GM21529 (cell line): Measurements from ENCODE around the gene AFF3.
A peak's percentile ranks its signal among the peaks of the same experiment; 100 is the strongest.
"Not testable (repeated sequence)": the region's sequence is repeated elsewhere in the genome, so short reads cannot be mapped to it uniquely, and the experiment has no call there.

Source experiments
- ATAC-seq: cut with Tn5 transposase; IDR thresholded peaks from one replicate; pipeline ENCODE4 v1.9.1; 2021; ENCODE audit not compliant: unreplicated experiment

AFF3 gene

DNA sequence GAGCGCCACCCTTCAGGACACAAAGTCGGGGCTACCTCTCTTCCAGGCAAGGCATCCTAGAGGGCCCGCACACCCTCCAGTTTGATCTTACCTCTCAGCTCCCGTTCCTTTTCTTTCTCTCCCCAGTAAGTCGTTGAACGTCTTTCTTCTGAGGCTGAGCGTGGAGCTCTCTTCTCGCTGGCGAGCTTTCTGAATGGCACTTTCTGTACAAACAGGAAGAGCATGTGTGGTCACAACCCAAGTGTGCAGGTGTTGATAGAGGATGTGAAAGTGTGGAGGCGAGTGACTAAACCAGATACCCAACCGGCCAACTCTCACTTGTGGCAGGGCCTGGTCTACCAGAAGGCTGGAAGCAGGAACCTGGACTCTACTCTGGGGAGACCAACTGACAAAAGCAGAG is at the start of gene AFF3:
Gene AFF3, minus strand, starts transcription at position 198 of the 400 bp plus-strand sequence. CDS start 38,136 bp downstream, outside the sequence.
- ATAC-seq = peak; percentile 97

DNA sequence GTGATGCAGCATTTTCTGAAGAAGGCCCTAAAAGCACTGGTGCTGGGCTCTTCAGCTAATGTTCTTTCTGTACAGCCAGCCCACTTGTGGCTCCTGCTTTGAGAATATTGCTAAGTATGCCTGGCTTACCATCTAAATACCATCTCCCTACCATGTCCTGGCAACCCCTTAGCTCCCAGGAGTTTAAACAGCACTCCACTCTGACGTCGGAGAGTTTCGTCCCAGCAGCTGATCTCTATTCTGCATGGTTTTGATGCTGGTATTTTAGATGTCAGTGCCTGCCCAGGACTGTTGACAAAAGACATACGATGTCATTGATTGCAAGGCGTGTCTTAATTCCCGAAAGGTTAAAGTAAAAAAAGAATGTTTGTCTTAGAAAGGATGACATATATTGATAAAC is 47.0 kb upstream of the AFF3 start:
- no peak for ATAC-seq

DNA sequence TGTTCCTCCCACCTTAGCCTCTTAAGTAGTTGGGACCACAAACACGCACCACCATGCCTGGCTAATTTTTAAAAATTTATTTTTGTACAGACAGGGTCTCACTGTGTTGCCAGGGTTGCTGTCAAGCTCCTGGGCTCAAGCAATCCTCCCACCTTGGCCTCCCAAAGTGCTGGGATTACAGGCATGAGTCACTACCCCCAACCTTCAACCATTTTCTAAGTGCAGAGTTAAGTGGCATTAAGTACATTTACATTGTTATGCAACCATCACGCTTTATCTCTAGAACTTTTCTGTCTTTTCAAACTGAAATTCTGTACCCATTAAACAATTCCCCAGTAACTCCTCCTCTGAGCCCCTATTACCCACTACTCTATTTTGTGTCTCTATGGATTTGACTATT is 45.9 kb upstream of the AFF3 start:
- ATAC-seq = no peak

- ATAC-seq = no peak
Observed at GRCh38 chr2:100186126-100186525, 43.7 kb upstream of the AFF3 start.

GRCh38 chr2:100185516-100185915 is 43.1 kb upstream of the AFF3 start:
- no peak for ATAC-seq

GRCh38 chr2:100185105-100185504 is 42.7 kb upstream of the AFF3 start:
- ATAC-seq = no peak

DNA sequence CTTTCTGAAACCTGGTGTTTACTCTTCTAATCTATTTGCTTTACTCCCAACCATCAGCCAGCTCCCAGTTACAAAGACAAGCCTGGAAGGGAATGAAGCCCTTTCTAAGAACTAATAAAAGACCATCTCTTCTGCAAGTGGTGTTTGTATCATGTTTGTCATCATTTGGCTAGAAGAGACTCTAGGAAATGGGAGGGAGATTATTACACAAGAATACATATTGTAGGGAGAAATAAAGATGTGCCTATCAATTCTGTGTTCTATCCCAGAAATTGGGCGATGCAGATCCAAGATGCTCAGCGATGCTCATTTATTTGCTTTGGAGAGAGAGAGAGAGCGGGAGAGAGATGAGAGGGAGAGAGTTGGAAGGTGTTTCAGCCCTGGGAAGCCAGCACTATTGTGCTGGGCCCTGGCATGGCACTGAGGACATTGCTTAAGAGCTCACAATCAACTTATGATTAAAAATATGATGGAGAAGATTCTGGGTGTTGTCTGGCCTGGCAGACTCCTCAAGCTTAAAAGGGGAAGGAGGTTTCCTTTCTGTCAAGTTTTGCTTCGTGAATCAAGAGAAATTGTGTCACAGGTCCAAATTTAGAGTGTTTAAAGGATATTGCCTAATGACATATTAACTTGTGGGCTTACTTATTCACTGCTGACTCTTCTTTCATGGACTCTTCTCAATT is 41.8 kb upstream of the AFF3 start:
- no peak for ATAC-seq

DNA sequence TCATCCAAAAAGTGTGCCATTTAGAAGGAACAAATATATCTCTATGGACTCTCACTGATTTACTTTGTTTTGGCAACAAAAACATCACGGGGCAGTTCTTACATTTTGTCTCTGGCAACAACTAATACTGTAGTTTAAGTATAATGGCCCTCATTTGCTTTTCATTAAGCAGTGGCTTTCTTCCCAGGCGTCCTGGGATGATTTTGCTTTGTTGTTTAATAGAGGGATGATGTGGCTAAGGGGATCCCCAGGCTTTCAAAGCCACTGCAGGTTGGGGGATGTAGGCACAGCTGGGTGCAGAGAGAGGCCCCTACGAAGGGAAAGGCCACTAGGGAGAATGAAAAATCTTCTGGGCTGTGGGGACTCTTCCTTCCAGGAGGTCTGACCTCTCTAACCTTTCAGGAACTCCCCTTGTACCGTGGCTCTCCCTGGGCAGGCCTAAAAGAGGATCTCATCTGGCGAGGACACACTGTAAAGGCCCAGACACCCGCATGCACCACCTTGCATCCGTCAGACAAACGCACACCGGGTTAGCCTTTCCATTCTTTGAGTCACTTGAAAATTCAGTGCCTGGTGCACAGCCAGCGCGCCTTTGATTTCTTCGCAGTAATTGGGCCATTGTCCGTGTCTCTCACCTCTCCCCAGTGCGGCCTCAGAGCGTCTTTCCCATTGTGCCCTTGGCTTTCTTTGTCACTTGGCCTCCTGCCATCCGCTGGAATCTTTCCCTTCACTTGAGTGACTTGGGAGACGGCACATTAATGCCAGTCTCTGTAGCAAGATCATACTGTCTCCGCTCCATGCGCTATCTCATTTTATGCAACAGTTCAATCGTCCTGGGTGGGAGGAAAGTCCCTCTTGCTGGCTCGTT is 40.3 kb upstream of the AFF3 start:
- ATAC-seq = no peak

DNA sequence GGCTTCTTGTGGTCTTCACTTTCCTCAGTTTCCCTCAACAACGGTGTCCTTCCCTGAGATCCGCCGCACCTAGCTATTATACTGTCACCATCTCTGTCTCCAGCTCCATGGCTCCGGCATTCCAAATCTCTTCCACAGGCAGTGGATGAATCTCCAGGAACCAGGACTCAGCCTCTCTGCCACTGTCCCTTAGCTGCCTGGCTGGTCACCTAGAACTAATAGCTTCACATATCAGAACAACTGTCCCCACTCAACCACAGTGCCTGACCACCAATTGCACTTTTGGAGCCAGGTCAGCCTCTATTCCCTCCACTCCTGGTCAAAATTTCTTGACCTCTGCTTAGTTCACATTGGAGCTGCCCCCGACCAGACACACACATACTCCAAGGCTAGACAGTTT is 38.1 kb upstream of the AFF3 start:
- ATAC-seq = no peak

DNA sequence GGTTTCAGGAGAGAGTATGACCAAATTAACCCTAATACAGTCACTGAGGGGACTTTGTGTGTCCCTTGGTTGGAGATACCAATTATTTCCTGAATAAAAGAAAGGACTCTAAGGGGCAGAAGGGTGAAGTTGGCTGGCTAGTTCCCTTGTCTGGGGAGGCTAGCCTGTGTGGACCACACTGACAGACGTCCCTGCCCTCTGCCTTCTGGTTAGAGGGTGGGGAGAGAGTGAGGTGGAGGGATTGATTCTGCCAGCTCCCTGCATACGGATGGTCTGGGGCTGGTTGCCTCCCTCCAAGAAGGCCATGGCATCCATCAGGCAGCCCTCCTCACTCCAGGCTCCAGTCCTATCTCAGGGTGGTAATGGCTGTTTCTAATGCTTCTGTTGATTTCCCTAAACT is 37.4 kb upstream of the AFF3 start:
- no peak for ATAC-seq

GRCh38 chr2:100178864-100179263 is 36.5 kb upstream of the AFF3 start:
- ATAC-seq = no peak

DNA sequence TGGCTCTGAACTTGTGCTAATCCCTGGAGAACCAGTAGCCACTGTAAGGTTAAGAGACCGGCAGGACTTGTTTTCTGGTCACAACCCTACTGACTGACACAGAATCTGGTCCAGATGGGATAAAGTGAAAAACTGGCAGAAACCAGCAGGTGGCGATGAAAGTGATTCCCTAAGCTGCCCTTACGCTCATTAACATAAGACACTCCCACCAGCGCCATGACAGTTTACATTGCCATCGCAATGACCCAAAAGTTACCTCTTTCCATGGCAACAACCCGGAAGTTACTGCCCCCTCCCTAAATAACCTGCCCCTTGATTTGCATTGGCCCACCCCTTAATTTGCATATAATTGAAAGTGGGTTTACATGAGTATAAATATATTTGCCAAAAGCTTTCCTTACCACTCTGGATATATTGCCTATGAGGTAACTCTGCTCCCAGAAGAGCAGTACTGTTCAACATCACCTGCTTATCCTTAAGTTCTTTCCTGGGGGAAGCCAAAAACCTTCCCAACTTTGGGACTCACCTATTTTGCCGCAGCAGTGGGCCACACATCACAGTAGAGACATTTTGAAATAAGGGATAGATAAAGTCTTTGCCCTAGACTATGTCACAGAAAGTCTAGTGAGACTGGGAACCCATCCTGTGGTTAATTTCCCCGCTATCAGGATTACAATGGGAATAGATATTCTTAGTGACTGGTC is 35.8 kb upstream of the AFF3 start:
- ATAC-seq = peak; percentile 59

DNA sequence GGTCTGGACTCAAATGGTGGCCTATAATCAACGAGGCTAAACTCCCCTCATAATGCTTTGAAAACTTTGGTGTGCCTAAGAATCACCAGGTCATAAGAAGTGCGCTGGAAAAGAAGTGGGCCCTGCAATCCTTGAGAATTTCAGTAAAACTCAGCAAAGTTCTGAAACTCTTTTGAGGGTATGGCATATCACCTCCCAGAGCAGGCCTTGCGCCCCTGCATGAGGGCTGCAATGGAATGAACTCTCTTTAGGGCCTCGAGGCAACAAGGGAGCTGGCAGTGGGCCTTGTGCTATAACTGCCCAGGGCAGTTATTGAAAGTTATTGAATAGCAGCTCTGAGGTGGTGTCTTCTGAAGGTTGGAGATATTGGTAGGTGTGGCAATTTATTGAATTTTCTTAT is 34.5 kb upstream of the AFF3 start:
- no peak for ATAC-seq

DNA sequence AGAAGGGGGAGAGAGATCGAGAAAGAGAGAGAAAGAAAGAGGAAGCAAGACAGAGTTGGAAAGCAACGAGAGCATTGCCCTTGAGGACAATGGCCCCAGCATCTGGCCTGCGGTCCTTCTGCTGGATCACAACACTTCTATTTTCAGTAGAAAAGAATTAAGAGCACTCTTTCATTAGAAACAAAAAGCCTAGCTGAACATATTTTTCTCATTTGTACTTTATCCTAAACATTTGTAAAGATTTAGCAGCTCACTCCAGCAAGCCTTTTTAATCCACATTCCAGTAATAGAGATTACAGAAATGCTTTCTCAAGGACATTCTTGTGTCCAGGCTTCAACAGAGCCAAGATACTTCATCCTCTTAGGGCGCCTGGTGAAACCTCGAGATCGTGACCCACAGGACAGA is 31.6 kb upstream of the AFF3 start:
- ATAC-seq = no peak

- ATAC-seq = no peak
Observed at GRCh38 chr2:100166701-100167100, 24.3 kb upstream of the AFF3 start.

GRCh38 chr2:100163605-100164004 is 21.2 kb upstream of the AFF3 start:
- no peak for ATAC-seq

DNA sequence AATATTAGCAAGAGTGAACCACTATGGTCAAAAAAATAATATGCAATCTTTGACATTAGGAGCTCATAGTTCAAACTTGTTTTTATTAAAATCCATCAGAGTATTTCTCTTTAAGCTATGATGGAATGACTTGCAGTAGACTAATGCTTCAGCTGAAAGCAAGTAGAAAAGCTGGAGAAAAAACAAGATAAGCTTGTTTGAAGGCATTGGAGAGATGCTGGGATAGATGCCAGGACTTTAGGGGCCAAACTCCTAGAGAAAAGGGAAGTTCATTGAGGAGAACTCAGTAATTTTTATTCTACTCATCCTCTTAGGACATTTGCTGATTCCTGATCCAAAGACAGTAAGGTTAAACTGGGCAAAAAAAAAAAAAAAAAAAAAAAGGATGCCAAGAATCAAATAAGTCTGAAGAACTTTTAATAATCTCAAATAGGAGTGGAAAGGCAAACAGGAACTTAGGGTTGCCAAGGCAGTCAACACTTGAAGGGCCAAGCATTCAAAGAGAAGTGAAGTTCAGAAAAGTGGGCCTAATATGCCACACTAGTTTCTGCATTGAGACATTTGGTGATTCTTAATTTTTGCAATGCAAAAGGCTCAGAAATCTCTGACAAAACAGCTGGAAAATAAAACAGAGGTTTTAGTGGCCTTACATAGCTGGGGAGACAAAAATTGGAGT is 19.7 kb upstream of the AFF3 start:
- ATAC-seq = no peak

DNA sequence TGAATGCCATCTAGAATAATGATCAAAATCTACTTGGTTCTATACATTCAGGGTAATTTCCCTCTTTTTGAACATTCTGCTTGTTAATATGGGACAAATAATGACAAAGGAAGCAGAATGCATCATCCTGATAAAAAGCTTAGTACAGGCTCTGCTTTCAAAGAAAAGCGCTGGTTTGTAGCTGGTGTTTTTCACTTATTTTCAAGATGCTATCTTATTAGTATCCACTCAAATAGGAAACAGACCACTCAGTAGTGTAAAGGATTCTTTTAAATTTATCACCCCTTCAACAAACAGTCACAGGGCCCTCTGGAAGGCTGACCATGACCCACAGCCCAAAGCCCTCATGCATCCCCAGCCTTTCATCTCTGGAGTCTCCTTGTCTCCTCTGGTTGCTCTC is 18.0 kb upstream of the AFF3 start:
- no peak for ATAC-seq

GRCh38 chr2:100151832-100152231 is 9.4 kb upstream of the AFF3 start:
- not testable (repeated sequence) for ATAC-seq

- no peak for ATAC-seq
Observed at GRCh38 chr2:100151310-100151709, 8.9 kb upstream of the AFF3 start.

DNA sequence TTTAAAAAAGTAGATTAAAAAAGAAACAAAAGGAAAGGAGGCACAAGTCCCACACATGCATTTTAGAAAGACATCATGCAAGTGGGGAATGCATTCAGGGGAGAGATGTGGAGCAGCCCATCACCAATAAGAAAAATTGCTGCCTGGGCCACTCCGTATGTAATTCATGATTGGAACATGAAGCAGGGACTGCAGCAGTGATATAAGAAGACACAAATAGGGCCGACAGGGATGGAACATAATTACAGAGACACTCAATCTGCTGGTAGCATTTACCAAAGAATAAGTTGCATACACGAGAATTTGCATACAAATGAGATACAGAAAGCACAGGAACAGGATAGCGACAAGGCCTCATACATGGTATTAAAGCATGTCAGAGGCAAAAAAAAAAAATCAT is 6.5 kb upstream of the AFF3 start:
- ATAC-seq = no peak
